ENCODE measurements around the gene CD8B2.
"Not testable (repeated sequence)": the region's sequence is repeated elsewhere in the genome, so short reads cannot be mapped to it uniquely, and the experiment has no call there.

GRCh38 chr2:106479563-106479962, 7.6 kb upstream of the CD8B2 start:
- not testable (repeated sequence) for TF ChIP-seq CTCF (IDR thresholded peaks at IDR 0.05); ZNF219 (CRISPR knock-in tag; IDR thresholded peaks at IDR 0.05; ENCODE audit: borderline replicate concordance); ZNF121 (CRISPR knock-in tag; IDR thresholded peaks at IDR 0.05); MXD4 (CRISPR knock-in tag; IDR thresholded peaks at IDR 0.05; ENCODE audit: borderline replicate concordance); HMGA2 (CRISPR knock-in tag; IDR thresholded peaks at IDR 0.05); ZNF232 (CRISPR knock-in tag; IDR thresholded peaks at IDR 0.05); ZNF423 (CRISPR knock-in tag; IDR thresholded peaks at IDR 0.05); USF2 (CRISPR knock-in tag; IDR thresholded peaks at IDR 0.05); E2F1 (CRISPR knock-in tag; IDR thresholded peaks at IDR 0.05); SP1 (CRISPR knock-in tag; conservative IDR thresholded peaks at IDR 0.05); TEAD4 (CRISPR knock-in tag; IDR thresholded peaks at IDR 0.05); ATF1 (CRISPR knock-in tag; IDR thresholded peaks at IDR 0.05)
- TF ChIP-seq, protein P1, sequence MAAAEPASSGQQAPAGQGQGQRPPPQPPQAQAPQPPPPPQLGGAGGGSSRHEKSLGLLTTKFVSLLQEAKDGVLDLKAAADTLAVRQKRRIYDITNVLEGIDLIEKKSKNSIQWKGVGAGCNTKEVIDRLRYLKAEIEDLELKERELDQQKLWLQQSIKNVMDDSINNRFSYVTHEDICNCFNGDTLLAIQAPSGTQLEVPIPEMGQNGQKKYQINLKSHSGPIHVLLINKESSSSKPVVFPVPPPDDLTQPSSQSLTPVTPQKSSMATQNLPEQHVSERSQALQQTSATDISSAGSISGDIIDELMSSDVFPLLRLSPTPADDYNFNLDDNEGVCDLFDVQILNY (CRISPR knock-in tag; IDR thresholded peaks at IDR 0.05): not testable (repeated sequence)
- TF ChIP-seq, protein P2, sequence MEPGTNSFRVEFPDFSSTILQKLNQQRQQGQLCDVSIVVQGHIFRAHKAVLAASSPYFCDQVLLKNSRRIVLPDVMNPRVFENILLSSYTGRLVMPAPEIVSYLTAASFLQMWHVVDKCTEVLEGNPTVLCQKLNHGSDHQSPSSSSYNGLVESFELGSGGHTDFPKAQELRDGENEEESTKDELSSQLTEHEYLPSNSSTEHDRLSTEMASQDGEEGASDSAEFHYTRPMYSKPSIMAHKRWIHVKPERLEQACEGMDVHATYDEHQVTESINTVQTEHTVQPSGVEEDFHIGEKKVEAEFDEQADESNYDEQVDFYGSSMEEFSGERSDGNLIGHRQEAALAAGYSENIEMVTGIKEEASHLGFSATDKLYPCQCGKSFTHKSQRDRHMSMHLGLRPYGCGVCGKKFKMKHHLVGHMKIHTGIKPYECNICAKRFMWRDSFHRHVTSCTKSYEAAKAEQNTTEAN (CRISPR knock-in tag; IDR thresholded peaks at IDR 0.05): not testable (repeated sequence)
